AG09309 (cell line): ENCODE results near the gene DPP6.

Experiments
- DNase-seq: peaks from one replicate; pipeline ENCODE4 v3.0.0-alpha.2; 2010; ENCODE audit warnings: low read depth
- H3K4me3 ChIP-seq: 2 replicates; pipeline ENCODE4 v1.5.1; 2011; ENCODE audit warnings: mild to moderate bottlenecking, low read depth, low read length, moderate library complexity; ENCODE audit not compliant: control insufficient read depth
- TF ChIP-seq, protein P1 (sequence below): IDR thresholded peaks from 2 replicates; pipeline ENCODE4 v1.5.1; 2011; ENCODE audit warnings: mild to moderate bottlenecking, low read depth, low read length, inconsistent platforms; ENCODE audit not compliant: insufficient read depth, control insufficient read depth; ENCODE audit errors: missing control alignments

Gene DPP6

DNA sequence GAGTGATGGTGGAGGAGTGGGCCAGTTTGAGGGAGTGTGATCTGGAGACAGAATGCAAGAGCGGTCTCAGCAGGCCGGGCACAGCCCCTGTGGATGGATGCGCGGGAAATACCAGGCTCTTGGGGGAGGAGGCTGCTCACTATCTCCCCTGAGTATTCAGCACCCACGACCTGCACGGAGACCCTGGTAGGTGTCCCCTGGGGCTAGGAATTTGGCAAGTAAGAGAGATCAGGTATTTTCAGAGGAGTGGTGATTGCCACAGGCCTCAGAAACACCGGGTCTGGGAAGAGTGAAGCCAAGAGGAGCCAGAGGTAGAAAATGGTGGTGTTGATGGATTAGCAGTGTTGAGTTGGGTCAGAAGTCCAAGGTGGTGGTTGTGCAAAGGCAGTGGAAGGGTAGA lies 524.4 kb downstream of the DPP6 start:
- no peak for DNase-seq
- TF ChIP-seq, protein P1, sequence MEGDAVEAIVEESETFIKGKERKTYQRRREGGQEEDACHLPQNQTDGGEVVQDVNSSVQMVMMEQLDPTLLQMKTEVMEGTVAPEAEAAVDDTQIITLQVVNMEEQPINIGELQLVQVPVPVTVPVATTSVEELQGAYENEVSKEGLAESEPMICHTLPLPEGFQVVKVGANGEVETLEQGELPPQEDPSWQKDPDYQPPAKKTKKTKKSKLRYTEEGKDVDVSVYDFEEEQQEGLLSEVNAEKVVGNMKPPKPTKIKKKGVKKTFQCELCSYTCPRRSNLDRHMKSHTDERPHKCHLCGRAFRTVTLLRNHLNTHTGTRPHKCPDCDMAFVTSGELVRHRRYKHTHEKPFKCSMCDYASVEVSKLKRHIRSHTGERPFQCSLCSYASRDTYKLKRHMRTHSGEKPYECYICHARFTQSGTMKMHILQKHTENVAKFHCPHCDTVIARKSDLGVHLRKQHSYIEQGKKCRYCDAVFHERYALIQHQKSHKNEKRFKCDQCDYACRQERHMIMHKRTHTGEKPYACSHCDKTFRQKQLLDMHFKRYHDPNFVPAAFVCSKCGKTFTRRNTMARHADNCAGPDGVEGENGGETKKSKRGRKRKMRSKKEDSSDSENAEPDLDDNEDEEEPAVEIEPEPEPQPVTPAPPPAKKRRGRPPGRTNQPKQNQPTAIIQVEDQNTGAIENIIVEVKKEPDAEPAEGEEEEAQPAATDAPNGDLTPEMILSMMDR = no peak
- H3K4me3 ChIP-seq = no peak overlapping the region

DNA sequence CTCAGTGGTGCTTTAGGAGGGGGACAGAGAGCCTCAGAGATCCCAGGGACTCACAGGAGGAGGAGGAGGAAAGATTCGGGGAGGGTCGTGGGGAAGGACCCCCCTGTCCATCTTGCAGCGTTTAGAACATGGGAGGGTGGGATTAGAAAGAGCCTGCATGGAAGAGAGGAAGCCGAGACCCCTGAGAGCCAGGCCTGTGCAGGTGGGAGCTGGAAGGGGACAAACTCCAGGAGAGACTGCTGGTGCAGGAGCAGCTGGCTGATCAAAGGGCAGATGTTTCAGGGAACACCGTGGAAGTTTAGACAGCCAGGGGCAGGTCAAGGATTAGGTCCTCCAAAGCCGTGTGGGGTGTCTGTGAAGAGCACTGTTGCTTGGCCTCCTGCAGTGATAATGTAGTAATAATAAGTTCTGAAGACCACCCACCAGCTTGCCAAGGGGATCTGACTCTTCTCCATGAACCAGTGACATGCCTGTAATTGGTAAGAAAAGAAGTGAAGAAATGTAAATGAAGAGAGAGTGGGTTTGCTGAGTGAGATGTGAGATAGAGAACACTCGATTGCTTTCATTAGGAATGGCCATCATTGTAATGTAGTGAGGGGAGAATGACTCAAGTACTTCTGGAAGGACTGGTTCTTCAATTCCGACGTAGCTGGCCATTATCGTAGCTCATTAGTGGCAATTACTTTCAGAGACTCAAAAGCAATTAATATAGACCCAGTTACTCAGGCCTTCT lies 525.1 kb downstream of the DPP6 start:
- TF ChIP-seq, protein P1 = no peak
- DNase-seq = no peak
- H3K4me3 ChIP-seq = no peak overlapping the region

DNA sequence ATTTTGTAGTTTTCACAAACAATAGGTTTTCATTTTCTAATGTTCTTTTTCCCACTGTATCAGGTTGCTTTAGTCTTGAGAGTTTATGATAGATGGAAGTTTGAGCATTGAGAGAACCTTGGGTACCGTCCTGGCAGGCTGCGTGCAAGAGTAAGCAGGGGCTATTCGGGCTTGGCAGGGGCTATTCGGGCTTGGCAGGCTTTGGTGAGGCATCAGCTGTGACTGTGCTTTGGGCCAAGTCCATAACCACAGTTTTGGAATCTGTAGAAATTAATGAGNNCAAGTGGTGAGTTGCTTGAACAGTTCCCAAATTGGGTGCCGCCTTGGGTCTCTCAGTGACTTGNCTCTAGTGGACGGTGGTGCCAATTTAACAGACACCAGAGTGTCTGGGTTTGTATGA lies 526.1 kb downstream of the DPP6 start:
- TF ChIP-seq, protein P1 = no peak
- no peak overlapping the region for H3K4me3 ChIP-seq
- DNase-seq = no peak

DNA sequence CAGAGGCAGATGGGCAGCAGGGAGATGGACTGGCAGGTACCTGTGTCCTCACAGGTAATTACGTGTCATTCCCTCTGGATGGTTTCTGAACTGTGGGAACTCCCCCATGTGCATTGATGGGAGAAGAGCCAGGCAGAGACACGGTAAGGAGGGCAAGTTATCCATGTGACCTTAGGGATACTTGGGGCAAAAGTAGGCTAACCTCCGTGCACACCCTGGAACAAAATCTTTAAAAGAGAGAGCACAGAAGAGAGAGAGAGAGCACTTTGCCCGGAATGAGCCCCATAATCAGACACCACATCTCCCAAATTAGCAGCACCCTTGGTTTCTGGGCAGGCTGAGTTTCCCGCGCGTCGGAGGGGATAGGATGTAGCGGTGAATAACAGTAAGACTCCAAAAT lies 527.5 kb downstream of the DPP6 start:
- TF ChIP-seq, protein P1 = no peak
- DNase-seq = no peak
- no peak overlapping the region for H3K4me3 ChIP-seq

DNA sequence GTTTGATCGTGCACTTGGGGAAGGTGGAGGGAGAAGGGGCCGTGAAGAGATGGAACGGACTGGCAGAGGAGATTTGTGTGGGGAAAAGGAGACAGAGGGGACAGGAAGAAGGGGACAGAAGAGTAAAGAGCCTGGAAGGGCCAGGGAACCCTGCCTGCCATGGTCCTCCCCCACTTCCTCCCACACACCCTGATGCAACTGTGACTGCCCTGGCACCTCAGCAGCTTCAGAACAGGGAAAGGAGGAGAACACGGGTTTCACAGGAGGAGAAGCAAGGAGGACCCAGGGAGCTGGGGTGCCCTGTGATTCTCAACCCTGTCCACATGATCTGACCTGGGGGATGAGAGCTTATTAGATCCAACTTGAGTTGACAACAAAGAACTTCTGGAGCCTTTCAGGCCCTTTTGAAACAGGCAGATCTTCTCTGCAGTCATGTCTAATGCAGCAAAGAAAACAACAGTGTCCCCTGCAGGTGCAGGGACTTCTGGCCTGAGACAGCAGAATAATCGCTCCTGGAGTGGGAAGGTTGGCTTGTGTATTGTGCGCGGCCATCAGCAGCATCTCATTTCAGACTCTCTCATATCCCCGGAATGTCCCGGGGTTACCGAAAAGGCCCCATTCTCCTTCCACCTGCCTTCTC lies 529.2 kb downstream of the DPP6 start:
- no peak overlapping the region for H3K4me3 ChIP-seq
- TF ChIP-seq, protein P1 = no peak
- no peak for DNase-seq

DNA sequence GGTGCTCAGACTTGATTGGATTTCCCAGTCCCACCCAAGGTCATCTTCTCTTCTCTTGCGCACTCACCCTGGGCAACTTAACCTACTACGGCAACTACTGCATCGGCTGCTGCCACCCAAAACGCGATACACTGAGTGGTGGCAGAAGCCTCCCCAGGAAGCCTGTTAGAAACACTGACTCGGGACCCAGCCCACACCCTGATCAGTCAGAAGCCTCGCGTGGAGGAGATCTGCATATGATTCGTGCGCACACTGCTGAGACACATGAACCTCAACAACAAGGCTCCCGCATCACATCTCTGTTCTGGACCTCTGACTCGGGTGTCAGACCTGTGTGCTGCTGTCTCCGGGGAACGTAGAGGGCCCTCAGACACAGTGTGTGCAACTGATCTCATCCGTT lies 531.3 kb downstream of the DPP6 start:
- TF ChIP-seq, protein P1 = no peak
- H3K4me3 ChIP-seq = no peak overlapping the region
- DNase-seq = no peak
